ENCODE results near the gene GNPDA1. TPM values are rescaled to one million over a fixed set of nuclear protein-coding genes. Genes with fewer than 3 reads are reported as not detected.

GNPDA1 gene
- total and polyA plus RNA-seq, 4 donors, result 8.0 to 15.0 (median 10.5) TPM

DNA sequence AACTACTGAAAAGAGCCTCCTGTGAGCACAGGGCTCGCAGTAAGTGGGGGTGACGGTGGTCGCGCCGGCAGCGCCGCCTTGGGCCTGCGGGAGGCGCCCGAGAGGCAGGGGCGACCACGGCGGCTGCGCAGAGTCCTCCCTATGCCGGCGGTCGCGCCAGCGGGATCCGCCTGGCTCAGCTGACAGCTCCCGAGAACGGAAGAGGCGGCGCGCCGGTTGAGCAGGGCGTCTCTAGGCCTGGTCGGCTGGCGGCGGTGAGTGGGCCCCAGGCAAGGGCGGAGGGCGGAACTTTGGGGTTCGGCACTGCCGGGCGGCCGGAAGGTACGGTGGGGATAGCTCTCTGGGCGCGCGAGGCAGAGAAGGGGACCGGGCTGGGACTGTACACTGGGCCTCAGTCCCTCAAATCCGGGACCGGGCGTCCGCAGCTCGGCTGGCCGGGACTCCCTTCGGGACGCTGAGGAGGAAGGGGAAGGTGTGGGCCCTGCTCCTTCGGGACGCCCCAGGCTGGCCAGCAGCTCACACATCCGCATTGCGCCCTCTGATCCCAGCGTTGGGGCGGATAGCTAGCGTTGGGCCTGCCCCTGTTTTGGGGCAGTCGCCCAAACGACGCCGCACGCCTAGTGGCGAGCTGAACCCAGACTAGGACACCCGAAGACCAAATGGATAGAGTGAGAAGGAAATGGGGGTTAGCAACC is 43.8 kb downstream of the GNPDA1 start, which contains the start of gene RNF14 (continued):
- TF ChIP-seq, protein P1, sequence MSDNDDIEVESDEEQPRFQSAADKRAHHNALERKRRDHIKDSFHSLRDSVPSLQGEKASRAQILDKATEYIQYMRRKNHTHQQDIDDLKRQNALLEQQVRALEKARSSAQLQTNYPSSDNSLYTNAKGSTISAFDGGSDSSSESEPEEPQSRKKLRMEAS (IDR thresholded peaks at IDR 0.05), result no peak
- TF ChIP-seq YY1 (IDR thresholded peaks at IDR 0.05) (peak; percentile 90), FOXA1 (IDR thresholded peaks at IDR 0.05) (peak; percentile 38), HNF4G (IDR thresholded peaks at IDR 0.05) (no peak), RAD21 (IDR thresholded peaks at IDR 0.05) (peak; percentile 23 to 56)

- WGBS, result 36% methylated on average over 2 of the region's 2 CpGs
- peak overlapping the region; percentile 83 for H3K27ac ChIP-seq (ENCODE audit: low read depth in 1 of 2, low read length in 2 of 2)
These were observed 45.9 kb downstream of the GNPDA1 start for GRCh38 chr5:141966963-141967333.

GRCh38 chr5:141966275-141966962 is 46.4 kb downstream of the GNPDA1 start:
- no peaks in the 10 kb centered on the region for H3K27me3 ChIP-seq (ENCODE audit: control insufficient read depth in 4 of 4, insufficient read depth in 4 of 4, low read length in 3 of 4)
- no peak for DNase-seq (ENCODE audit: low spot score)
- TF ChIP-seq, protein P2, sequence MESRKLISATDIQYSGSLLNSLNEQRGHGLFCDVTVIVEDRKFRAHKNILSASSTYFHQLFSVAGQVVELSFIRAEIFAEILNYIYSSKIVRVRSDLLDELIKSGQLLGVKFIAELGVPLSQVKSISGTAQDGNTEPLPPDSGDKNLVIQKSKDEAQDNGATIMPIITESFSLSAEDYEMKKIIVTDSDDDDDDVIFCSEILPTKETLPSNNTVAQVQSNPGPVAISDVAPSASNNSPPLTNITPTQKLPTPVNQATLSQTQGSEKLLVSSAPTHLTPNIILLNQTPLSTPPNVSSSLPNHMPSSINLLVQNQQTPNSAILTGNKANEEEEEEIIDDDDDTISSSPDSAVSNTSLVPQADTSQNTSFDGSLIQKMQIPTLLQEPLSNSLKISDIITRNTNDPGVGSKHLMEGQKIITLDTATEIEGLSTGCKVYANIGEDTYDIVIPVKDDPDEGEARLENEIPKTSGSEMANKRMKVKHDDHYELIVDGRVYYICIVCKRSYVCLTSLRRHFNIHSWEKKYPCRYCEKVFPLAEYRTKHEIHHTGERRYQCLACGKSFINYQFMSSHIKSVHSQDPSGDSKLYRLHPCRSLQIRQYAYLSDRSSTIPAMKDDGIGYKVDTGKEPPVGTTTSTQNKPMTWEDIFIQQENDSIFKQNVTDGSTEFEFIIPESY (IDR thresholded peaks at IDR 0.05), result peak; percentile 31
- peak; percentile 74 for TF ChIP-seq SP1 (IDR thresholded peaks at IDR 0.05)
- TF ChIP-seq, protein P1 (IDR thresholded peaks at IDR 0.05), result peak; percentile 38
- peak; percentile 67 for TF ChIP-seq NR2F2 (IDR thresholded peaks at IDR 0.05)
- TF ChIP-seq RXRA (IDR thresholded peaks at IDR 0.05), result peak; percentile 58 to 65
- no peak for TF ChIP-seq HNF4G (IDR thresholded peaks at IDR 0.05)
- peak; percentile 65 for TF ChIP-seq TAF1 (conservative IDR thresholded peaks at IDR 0.05)
- peak in 1 of 2 donors; percentile 16 for TF ChIP-seq GABPA (IDR thresholded peaks at IDR 0.05 in 1 of 2, conservative IDR thresholded peaks at IDR 0.05 in 1 of 2)
- no peak for TF ChIP-seq EGR1 (IDR thresholded peaks at IDR 0.05; ENCODE audit: low read depth in 2 of 2)
- TF ChIP-seq ATF3 (IDR thresholded peaks at IDR 0.05), result no peak
- TF ChIP-seq HNF4A (conservative IDR thresholded peaks at IDR 0.05), result peak; percentile 59 to 65
- peak in 1 of 2 donors; percentile 44 for TF ChIP-seq JUND (IDR thresholded peaks at IDR 0.05)
- TF ChIP-seq RAD21 (IDR thresholded peaks at IDR 0.05), result peak in 1 of 2 donors; percentile 8
- H3K4me3 ChIP-seq (ENCODE audit: low read depth in 1 of 3, low read length in 3 of 3), result peak overlapping the region; percentile 32 to 49 (median 46)
- 55% methylated on average over 4 of the region's 4 CpGs for WGBS
- H3K9me3 ChIP-seq (ENCODE audit: control insufficient read depth in 4 of 4, low read length in 3 of 4), result no peaks in the 10 kb centered on the region
- peak overlapping the region in 1 of 2 donors; percentile 11 for H3K9ac ChIP-seq (ENCODE audit: low read depth in 1 of 2, low read length in 2 of 2)
- peaks cover 5 to 38% (median 28%) of the 10 kb centered on the region in 4 donors for H3K4me1 ChIP-seq (ENCODE audit: control insufficient read depth in 4 of 4, insufficient read depth in 4 of 4, low read length in 3 of 4)
- H3K27ac ChIP-seq (ENCODE audit: low read depth in 1 of 2, low read length in 2 of 2), result peak overlapping the region; percentile 83
- H3K36me3 ChIP-seq (ENCODE audit: control insufficient read depth in 4 of 4, insufficient read depth in 3 of 4, low read depth in 1 of 4, low read length in 3 of 4), result peaks cover 0 to 2% (median 0%) of the 10 kb centered on the region in 4 donors

More at GRCh38 chr5:141966963-141967333, 45.9 kb downstream of the GNPDA1 start:
- H3K4me3 ChIP-seq (ENCODE audit: low read depth in 1 of 3, low read length in 3 of 3), result peak overlapping the region; percentile 32 to 49 (median 46)
- TF ChIP-seq TAF1 (conservative IDR thresholded peaks at IDR 0.05), result peak; percentile 4
- no peak for TF ChIP-seq SP1 (IDR thresholded peaks at IDR 0.05)
- no peaks in the 10 kb centered on the region for H3K9me3 ChIP-seq (ENCODE audit: control insufficient read depth in 4 of 4, low read length in 3 of 4)
- no peak for DNase-seq (ENCODE audit: low spot score)
- no peaks in the 10 kb centered on the region for H3K27me3 ChIP-seq (ENCODE audit: control insufficient read depth in 4 of 4, insufficient read depth in 4 of 4, low read length in 3 of 4)
- peaks cover 0 to 2% (median 0%) of the 10 kb centered on the region in 4 donors for H3K36me3 ChIP-seq (ENCODE audit: control insufficient read depth in 4 of 4, insufficient read depth in 3 of 4, low read depth in 1 of 4, low read length in 3 of 4)
- peak overlapping the region; percentile 11 to 20 for H3K9ac ChIP-seq (ENCODE audit: low read depth in 1 of 2, low read length in 2 of 2)
- peaks cover 5 to 38% (median 28%) of the 10 kb centered on the region in 4 donors for H3K4me1 ChIP-seq (ENCODE audit: control insufficient read depth in 4 of 4, insufficient read depth in 4 of 4, low read length in 3 of 4)
